Measurements from ENCODE around the gene CDC25B.

Gene CDC25B

GRCh38 chr20:3795511-3796468 lies at the start of gene CDC25B:
Gene CDC25B (plus strand): TSS chr20:3796310. CDS start chr20:3796532, 222 bp downstream.
- H3K4me3 ChIP-seq (ENCODE audit: low read depth, low read length), result peak within 1 kb of the TSS; percentile 81
- peak; percentile 95 for DNase-seq (ENCODE audit: low read depth)
- TF ChIP-seq POLR2A (IDR thresholded peaks at IDR 0.05; ENCODE audit: extremely low read depth, insufficient read length) (peak; percentile 46), CTCF (IDR thresholded peaks at IDR 0.05; ENCODE audit: low read depth, low read length) (peak; percentile 23), MYC (IDR thresholded peaks at IDR 0.05; ENCODE audit: low read depth, low read length) (peak; percentile 75)
- TF ChIP-seq, protein P1, sequence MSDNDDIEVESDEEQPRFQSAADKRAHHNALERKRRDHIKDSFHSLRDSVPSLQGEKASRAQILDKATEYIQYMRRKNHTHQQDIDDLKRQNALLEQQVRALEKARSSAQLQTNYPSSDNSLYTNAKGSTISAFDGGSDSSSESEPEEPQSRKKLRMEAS (IDR thresholded peaks at IDR 0.05; ENCODE audit: low read depth, low read length), result peak; percentile 90

DNA sequence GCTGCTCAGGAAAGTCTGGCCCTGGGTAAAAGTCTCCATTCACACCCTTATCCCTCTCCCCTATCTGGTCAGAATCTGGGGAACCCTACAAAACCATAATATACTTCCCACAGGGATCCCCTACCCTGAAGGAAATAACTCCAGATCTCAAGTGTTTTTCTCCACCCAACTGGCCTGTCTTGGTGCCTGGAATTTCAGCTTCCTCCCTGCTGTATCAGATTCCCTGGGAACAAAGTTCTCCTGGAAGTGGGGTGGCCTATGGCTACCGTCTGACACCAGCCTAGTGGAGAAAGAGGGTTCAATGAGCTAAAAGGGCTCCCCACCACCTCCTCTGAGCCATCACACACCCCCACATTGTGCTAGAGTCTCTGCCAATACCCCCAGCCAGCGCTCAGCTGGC lies 48.6 kb upstream of the CDC25B start:
- TF ChIP-seq MYC (IDR thresholded peaks at IDR 0.05; ENCODE audit: low read depth, low read length) (no peak), CTCF (IDR thresholded peaks at IDR 0.05; ENCODE audit: low read depth, low read length) (no peak), POLR2A (IDR thresholded peaks at IDR 0.05; ENCODE audit: extremely low read depth, insufficient read length) (no peak)
- TF ChIP-seq, protein P1 (IDR thresholded peaks at IDR 0.05; ENCODE audit: low read depth, low read length), result no peak
- no peak overlapping the region for H3K4me3 ChIP-seq (ENCODE audit: low read depth, low read length)
- no peak for DNase-seq (ENCODE audit: low read depth)

DNA sequence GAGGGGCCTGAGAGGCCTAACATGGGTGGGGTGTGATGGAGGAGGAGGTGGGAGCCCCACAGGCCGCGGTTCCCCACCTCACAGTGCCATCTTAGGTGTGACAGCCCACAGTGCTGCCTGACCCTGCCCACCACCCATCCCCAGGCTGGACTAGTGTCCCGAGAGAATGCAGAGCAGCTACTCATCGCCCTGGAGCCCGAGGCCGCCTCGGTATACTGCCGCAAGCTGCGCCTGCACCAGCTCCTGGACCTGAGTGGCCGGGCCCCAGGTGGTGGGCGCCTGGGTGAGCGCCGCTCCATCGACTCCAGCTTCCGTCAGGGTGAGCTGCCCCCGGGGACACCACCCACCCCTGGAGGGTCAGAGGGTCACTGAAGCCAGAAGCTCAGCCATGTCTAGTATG lies 48.0 kb upstream of the CDC25B start:
- DNase-seq (ENCODE audit: low read depth), result no peak
- TF ChIP-seq POLR2A (IDR thresholded peaks at IDR 0.05; ENCODE audit: extremely low read depth, insufficient read length) (no peak), CTCF (IDR thresholded peaks at IDR 0.05; ENCODE audit: low read depth, low read length) (no peak)
- TF ChIP-seq, protein P1 (IDR thresholded peaks at IDR 0.05; ENCODE audit: low read depth, low read length), result no peak
- no peak overlapping the region for H3K4me3 ChIP-seq (ENCODE audit: low read depth, low read length)

- DNase-seq (ENCODE audit: low read depth), result no peak
- TF ChIP-seq, protein P1 (IDR thresholded peaks at IDR 0.05; ENCODE audit: low read depth, low read length), result no peak
- TF ChIP-seq MYC (IDR thresholded peaks at IDR 0.05; ENCODE audit: low read depth, low read length), result no peak
- no peak for TF ChIP-seq POLR2A (IDR thresholded peaks at IDR 0.05; ENCODE audit: extremely low read depth, insufficient read length)
- no peak for TF ChIP-seq CTCF (IDR thresholded peaks at IDR 0.05; ENCODE audit: low read depth, low read length)
- no peak overlapping the region for H3K4me3 ChIP-seq (ENCODE audit: low read depth, low read length)
Observed at GRCh38 chr20:3749087-3749688, 46.9 kb upstream of the CDC25B start.

DNA sequence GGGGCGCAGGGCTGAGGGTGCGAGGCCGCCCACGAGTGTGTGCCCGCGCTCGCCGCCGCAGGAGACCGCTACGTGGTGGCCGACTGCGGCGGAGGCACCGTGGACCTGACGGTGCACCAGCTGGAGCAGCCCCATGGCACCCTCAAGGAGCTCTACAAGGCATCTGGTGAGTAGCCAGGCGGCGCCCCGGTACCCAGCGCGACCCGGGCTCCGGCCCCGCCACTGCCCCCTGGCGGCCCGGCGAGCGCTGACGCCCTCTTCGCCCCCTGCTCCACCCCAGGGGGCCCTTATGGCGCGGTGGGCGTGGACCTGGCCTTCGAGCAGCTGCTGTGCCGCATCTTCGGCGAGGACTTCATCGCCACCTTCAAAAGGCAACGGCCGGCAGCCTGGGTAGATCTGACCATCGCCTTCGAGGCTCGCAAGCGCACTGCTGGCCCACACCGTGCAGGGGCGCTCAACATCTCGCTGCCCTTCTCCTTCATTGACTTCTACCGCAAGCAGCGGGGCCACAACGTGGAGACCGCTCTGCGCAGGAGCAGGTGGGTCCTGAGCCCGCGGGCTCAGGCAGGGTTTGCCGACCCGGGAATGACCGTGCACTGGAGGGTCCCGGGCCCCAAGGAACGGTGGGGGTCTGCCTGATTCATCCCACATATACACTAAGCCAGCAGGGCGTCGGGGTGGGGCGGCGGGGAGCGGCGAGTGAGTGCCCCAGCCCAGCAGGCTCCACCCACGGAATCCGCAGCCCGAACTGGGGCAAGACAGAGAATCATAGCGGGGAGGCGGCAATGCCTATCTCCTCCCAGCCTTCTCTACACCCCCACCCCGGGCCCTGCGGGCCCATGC lies 46.2 kb upstream of the CDC25B start:
- DNase-seq (ENCODE audit: low read depth), result peak; percentile 40
- TF ChIP-seq CTCF (IDR thresholded peaks at IDR 0.05; ENCODE audit: low read depth, low read length) (peak; percentile 31), POLR2A (IDR thresholded peaks at IDR 0.05; ENCODE audit: extremely low read depth, insufficient read length) (no peak)
- TF ChIP-seq, protein P1 (IDR thresholded peaks at IDR 0.05; ENCODE audit: low read depth, low read length), result no peak
- no peak overlapping the region for H3K4me3 ChIP-seq (ENCODE audit: low read depth, low read length)

Data from NB4 (cell line).